Fibroblast of the aortic adventitia (primary cell): ENCODE results near the gene RIPK4. TPM values are rescaled to one million over a fixed set of nuclear protein-coding genes. Genes with fewer than 3 reads are reported as not detected.
A peak's percentile ranks its signal among the peaks of the same experiment; 100 is the strongest.
"Not testable (repeated sequence)": the region's sequence is repeated elsewhere in the genome, so short reads cannot be mapped to it uniquely, and the experiment has no call there.

Source experiments
- DNase-seq: peaks from one replicate; pipeline ENCODE4 v3.0.0-alpha.2; 2010; ENCODE audit warnings: low read depth
- H3K4me3 ChIP-seq: 2 replicates; pipeline ENCODE4 v1.5.1; 2011; ENCODE audit warnings: low read depth, mild to moderate bottlenecking, control low read depth, low read length, moderate library complexity
- total RNA-seq: library from RNA; depleted of rRNA; stranded (reverse); fragments of >200 nt; gene quantifications from 2 replicates; pipeline ENCODE4 v1.2.3, GENCODE V29; 2012; ENCODE audit warnings: low replicate concordance
- TF ChIP-seq, protein P1 (sequence below): IDR thresholded peaks from 2 replicates; pipeline ENCODE4 v1.5.1; 2011; ENCODE audit warnings: mild to moderate bottlenecking, low read length, control low read depth, inconsistent platforms; ENCODE audit not compliant: insufficient read depth

RIPK4 gene
- total RNA-seq, 1 donor, result 0.45 TPM

DNA sequence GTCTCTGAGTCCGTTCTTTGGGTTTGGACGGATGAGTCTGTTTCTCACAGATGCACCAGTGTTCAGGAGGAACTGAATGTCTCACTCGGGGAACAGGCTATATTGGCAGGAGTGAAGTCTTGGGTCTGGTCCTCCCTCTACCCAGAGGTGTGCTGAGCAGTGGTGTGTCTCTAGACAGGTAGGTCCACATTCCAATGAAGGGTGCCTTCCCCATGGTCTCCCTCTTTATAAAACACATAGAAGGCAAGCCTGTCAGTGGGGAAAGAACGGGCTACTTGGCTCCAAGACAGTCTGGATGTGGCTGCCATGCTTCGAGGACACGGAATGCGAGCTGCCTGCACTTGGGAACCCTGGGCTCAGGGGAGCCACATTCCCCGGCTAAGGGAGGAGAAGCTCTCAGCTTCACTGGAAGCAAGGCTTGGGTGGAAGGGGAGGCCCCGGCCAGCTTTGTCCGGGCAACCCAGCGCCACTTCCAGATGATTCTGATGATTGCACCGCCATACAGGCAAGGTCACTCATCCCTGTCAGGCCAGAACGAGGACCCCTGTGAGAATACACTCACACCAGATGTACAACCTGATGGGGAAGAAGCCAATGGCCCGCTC lies 29.7 kb upstream of the RIPK4 start:
- no peak overlapping the region for H3K4me3 ChIP-seq
- TF ChIP-seq, protein P1, sequence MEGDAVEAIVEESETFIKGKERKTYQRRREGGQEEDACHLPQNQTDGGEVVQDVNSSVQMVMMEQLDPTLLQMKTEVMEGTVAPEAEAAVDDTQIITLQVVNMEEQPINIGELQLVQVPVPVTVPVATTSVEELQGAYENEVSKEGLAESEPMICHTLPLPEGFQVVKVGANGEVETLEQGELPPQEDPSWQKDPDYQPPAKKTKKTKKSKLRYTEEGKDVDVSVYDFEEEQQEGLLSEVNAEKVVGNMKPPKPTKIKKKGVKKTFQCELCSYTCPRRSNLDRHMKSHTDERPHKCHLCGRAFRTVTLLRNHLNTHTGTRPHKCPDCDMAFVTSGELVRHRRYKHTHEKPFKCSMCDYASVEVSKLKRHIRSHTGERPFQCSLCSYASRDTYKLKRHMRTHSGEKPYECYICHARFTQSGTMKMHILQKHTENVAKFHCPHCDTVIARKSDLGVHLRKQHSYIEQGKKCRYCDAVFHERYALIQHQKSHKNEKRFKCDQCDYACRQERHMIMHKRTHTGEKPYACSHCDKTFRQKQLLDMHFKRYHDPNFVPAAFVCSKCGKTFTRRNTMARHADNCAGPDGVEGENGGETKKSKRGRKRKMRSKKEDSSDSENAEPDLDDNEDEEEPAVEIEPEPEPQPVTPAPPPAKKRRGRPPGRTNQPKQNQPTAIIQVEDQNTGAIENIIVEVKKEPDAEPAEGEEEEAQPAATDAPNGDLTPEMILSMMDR, result no peak
- no peak for DNase-seq

DNA sequence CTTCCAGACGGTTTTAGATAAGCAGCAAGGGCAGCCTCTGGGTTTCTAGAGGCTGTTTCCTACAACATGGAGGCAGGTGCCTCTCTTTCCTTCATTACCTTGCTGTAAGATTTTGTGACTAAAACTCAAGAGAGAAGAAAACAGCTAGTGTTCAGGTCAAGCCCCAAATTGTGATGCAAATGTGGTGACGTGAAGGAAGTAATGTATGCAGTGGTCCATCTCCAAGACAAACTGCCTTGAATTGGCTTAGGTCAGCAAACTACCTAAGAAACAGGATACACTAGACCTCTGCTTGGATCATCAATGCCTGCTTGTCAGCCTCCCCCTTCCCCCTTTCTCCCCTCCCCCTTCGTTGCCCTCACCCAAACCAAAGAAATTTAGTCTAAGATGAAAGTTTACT lies 28.9 kb upstream of the RIPK4 start:
- H3K4me3 ChIP-seq, result no peak overlapping the region
- TF ChIP-seq, protein P1, result no peak
- DNase-seq, result no peak

DNA sequence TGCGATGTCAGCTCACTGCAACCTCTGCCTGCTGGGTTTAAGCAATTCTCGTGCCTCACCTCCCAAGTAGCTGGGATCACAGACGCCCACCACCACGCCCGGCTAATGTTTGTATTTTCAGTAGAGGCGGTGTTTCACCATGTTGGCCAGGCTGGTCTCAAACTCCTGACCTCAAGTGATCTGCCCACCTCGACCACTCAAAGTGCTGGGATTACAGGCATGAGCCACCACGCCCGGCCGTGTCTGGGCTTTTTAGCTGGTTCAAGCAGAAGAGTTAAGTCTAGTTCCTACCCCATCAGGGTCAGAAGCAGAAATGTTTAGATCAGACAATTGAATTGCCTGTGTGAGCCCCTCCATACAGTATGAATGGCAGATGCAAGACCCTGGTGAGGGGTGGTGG lies 27.7 kb upstream of the RIPK4 start:
- H3K4me3 ChIP-seq, result no peak overlapping the region
- TF ChIP-seq, protein P1, result no peak
- DNase-seq, result no peak

DNA sequence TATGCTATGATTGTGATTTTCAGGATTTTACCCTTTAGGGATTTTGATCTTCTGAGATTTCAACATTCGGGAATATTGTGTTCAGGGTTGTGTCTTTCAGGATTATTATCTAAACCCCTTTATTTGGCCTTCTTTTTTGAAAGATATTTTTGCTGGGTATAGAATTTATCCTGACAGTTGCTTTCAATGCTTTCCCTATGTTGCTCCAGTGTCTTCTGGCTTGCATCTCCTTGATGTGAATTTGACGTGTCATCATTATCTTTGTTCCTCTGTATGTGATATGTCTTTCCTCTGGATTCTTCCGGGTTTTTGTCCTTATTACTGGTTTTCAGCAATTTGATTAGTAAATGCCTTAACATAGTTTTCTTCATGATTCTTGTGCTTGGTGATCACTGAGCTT lies 25.9 kb upstream of the RIPK4 start:
- H3K4me3 ChIP-seq, result no peak overlapping the region
- TF ChIP-seq, protein P1, result no peak
- no peak for DNase-seq

DNA sequence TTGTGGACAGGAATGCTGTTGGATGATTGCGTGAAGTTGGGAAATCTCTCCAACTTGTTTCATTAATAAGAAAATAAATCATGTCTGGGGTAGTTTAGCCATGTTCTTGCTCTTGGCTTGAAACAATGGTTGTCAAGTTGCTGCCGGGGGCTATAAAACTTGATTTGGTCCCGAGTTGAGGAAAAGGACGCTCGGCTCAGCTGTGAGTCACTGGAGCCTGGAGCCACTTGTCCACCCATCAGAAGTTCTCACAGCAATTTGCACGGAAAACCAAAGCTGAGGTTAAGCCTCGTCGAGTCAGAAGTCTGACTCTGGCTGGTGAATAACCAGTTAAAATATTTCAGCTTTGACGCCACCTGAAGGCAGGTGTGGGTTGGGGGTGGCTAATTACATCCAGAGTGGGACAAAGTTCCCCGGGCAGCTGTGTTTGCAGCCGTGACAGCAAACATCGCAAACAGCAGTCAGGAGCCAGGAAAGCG lies 19.7 kb upstream of the RIPK4 start:
- peak; percentile 73 for DNase-seq
- no peak overlapping the region for H3K4me3 ChIP-seq
- TF ChIP-seq, protein P1, result no peak

DNA sequence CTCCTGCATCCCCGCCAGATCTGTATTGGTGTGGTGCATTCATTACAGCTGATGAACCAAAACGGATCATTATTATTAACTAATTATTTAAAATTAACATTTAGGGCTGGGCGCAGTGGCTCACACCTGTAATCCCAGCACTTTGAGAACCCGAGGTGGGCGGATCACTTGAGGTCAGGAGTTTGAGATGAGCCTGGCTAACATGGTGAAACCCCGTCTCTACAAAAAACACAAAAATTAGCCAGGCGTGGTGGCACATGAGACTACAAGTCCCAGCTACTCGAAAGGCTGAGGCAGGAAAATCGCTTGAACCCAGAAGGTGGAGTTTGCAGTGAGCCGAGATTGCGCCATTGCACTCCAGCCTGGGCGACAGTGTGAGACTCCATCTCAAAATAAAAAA lies 18.4 kb upstream of the RIPK4 start:
- not testable (repeated sequence) for DNase-seq, H3K4me3 ChIP-seq

DNA sequence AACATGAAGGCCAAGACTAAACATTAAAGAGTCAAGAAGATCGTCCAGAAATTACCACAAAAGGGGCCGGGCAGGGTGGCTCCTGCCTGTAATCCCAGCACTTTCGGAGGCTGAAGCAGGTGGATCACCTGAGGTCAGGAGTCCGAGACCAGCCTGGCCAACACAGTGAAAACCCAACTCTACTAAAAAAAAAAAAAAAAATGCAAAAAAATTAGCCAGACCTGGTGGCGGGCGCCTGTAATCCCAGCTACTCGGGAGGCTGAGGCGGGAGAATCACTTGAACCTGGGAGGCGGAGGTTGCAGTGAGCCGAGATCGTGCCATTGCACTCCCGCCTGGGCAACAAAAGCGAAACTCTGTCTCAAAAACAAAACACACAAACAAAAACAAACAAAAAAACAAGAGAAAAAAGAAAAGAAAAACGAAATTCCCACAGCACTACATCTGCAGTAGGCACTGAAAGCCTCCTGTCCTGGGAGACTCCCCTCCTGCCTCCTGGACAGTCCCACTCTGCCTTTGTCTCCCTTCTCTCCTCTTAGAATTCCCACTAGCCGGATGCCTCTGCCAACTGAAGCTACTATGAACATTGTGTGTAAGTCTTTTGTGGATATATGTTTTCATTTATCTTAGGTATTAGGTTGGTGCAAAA lies 17.7 kb upstream of the RIPK4 start:
- no peak overlapping the region for H3K4me3 ChIP-seq
- DNase-seq, result no peak
- TF ChIP-seq, protein P1, result no peak
